HG03095 (cell line): ENCODE results near the gene ATL3.
A peak's percentile ranks its signal among the peaks of the same experiment; 100 is the strongest.
"Not testable (repeated sequence)": the region's sequence is repeated elsewhere in the genome, so short reads cannot be mapped to it uniquely, and the experiment has no call there.

Experiments
- ATAC-seq: cut with Tn5 transposase; IDR thresholded peaks from one replicate; pipeline ENCODE4 v1.9.1; 2021; ENCODE audit warnings: moderate library complexity; ENCODE audit not compliant: unreplicated experiment

Gene ATL3

DNA sequence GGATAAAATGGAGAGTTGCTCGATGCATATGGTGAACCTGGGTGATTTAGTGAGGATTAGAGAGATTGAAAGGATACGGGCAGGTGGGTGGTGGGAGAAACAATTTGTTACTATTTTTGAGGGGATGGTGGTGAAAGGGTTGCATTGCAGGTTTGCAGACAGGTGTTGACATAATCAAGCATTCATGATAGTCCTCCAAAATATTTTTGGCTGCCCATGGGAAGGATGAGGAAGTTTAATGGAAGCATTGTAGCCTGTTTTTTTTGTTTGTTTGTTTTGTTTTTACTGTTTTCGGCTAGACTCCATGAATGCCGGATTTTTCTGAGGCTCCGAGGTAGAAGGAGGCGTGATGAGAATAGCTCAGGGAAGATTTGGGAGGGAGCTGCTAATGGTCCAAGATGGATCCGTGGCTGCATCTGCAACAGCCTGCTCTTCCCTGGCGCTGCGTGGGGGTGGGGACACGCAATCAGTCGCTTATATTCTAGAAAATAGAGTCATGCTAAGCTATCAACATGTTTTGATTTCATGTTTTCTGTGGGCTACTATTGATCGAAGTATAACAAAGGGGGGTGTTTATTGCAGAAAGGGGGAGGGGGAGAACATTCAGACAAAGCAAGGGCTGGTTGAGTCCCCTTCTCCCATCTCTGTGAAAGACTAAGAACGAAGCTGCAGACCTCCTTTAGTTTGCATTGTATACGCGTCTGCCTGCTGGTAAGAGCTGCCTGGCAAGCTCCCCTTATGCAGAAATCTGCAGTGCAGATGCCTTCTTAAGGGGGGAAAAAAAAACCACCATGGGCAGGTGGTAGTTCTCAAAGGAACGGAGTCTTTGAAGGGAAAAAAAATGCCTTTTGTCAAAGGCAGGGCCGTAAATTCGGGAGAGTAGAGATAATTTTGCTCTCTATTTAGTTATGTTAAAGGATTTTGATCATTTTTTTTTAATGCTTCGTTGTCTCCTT, 11.2 kb upstream of the ATL3 start:
- ATAC-seq = no peak

GRCh38 chr11:63681321-63682065, 10.3 kb upstream of the ATL3 start, which contains the start of gene RTN3:
Gene RTN3 (plus strand): TSS chr11:63681500. CDS start chr11:63681637, 137 bp downstream.
- peak; percentile 73 for ATAC-seq

DNA sequence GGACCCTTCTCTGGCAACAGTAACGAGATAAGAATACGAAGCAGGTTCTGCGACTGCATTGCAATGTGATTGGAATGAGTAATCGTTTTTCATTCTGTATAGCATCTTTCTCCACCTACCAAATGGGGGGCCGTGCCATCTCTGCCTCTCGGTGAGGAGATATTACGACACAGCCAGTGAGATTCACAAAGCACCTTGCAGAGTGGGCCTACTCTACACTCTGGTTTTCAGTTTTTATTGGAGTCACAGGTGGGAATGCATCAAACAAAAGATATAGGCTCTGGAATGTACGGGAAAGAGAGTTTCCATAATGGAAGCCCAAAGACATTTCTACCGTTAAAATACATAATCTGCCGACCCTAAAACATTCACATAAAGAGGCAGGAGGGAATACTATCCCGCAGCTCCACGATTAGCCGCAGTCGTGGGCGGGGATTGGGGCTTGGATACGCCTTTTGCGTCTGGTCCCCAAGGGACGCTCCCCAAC, 9.7 kb upstream of the ATL3 start:
- no peak for ATAC-seq

- no peak for ATAC-seq
These were observed 2.4 kb upstream of the ATL3 start for GRCh38 chr11:63673579-63673978.

DNA sequence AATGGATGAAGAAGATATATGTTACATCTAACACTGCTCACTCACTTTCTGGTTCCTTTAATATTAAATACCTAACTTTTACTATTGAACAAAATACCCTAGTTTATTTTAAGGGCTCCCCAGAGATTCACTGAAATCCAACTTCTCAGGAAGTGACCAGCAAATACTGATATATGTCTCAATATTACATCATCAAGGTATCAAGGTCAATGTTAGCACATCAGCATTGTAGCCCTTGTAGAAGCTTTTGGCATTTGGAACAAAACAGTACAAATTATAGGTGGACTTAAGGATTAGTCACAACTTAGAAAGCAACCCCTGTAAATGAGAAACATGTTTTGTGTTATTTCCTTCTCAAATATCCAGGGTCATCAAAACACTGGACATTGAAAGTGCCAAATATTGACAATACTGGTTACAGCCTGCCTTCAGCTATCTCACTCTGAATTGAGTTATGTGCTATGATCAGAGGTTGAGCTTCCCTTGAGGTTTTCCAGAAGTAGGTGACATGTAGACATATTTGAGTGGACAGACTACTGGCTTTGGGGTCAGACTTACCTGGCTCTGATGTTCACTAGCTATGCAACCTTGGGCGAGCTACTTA, 1.9 kb upstream of the ATL3 start:
- no peak for ATAC-seq

DNA sequence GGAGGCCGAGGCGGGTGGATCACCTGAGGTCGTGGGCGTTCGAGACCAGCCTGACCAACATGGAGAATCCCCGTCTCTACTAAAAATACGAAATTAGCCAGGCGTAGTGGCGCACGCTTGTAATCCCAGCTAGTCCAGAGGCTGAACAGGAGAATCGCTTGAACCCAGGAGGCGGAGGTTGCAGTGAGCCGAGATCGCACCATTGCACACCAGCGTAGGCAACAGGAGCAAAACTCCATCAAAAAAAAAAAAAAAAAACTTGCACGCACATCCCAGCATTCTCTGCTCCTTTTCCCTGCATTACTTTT, 934 bp upstream of the ATL3 start:
- ATAC-seq = no peak

DNA sequence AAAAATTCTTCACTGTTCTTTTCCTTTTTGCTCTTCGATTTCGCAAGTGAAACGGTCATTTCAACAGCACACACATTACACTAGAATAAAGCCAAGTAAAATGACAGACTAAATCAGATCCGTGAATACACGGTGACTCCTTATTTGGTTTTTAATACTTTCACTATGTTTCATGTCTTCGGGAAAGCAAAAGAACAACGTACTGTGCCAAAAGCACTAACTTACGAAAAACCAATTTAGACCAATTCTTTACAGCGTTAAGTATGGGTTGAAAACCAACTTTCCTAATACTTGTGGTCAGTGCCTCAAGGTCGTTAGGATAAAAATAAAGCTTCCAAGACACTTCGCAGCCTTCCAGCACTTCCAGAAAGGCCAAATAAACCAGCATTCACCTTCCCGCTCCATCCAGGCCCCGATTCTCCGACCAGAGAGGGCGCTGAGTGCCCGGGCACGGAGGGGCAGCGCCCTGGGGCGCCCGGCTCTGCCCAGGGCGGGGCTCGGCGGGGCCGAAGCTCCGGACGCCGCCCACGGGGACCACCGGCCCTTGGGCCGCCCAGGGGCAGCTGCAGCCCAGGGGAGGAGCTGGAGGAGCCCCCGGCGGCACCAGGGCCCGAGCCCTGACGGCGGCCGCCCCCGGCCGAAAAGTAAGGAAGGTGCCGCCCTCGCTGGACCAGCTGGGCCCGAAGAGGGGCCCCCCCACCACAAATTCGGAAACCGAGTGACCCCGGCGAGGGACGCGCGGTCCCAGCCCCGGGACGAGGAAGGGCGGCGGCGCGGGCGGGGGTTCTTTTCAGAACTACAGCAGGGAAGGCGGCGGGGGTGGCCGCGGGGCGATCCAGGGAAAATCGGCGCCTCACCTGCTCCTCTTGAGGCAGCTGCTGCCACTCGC, 499 bp downstream of the ATL3 start:
- no peak for ATAC-seq

GRCh38 chr11:63670096-63670432, 1.1 kb downstream of the ATL3 start:
- ATAC-seq = no peak

- no peak for ATAC-seq
These were observed 3.0 kb downstream of the ATL3 start for GRCh38 chr11:63667995-63668795.

DNA sequence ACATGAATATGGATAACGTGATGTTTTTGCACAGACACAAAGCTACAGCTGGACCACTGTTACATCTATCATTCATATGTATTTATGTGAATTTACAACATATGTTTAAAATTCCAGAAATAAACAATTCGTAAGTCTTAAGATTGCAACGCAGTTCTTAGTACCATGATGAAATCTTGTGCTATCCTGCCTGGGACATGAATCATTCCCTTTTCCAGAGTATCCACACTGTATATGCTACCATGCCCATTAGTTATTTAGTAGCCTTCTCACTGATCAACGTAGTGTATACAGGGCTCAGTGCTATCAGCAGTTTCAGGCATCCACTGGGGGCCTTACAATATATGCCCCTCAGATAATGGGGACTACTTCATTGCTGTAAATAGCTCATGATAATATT, 4.3 kb downstream of the ATL3 start:
- ATAC-seq = no peak

GRCh38 chr11:63663809-63664208, 7.4 kb downstream of the ATL3 start:
- ATAC-seq = no peak

- ATAC-seq = no peak
These were observed 10.2 kb downstream of the ATL3 start for GRCh38 chr11:63660972-63661371.

GRCh38 chr11:63652671-63653070, 18.5 kb downstream of the ATL3 start:
- ATAC-seq = no peak

DNA sequence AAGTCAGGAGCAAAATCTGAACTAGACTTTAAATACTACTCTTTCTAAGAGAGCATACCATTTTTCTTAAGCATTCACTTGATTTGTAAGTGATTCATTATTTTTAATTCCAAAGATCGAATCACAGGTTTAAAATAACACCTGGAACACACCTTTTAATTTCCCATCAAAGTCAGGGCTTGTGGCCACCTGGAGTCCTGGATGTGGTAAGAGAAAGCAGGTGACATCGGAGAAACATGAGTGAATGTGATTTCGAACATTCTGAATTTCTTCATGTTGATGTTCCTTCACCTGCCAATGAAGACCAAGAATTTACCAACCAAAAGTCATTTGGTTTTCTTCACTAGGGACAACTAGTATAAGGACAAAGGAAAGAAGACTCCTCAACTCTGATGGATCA, 28.0 kb downstream of the ATL3 start:
- ATAC-seq = no peak

DNA sequence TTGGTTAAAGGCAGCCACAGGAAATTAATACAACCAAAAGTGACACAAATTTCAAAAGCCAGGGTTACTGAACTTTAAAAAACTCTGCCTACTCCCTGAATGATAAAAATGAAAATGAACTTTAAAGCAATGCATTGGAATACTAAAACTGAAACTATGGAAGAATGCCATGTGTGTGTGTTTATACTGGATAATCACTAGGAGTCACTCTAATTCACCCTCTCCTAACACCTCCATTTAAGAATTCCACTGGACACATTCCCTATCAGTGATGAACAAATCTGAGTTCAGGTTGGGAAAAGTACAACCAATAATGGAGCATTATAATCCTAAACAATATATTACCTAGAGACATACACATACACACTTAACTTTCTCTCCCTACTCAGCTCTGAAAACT, 29.4 kb downstream of the ATL3 start:
- no peak for ATAC-seq

DNA sequence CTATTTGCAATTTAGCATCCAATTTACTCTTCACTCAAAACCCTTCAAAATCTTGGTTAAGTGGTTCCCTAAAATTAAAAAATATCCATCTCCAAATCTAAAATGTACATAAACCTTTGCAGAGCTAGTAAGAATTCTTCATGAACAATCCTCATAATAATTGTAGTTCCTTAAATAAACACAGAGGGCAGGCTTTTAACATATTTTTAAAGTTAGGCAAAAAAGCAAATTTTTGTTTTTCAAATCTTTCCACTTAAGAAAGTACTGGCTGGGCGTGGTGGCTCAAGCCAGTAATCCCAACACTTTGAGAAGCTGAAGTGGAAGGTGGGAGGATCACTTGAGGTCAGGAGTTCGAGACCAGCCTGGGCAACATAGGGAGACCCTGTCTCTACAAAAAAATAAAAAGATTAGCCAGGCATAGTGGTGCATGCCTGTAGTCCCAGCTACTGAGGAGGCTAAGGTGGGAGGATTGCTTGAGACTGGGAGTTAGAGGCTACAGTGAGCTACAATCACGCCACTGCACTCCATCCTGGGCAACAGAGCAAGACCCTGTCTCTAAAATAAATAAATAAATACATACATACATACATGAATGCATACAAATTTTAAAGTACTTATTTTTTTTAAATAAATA, 31.9 kb downstream of the ATL3 start:
- ATAC-seq = no peak

- ATAC-seq = not testable (repeated sequence)
These were observed 32.7 kb downstream of the ATL3 start for GRCh38 chr11:63638436-63638835.

GRCh38 chr11:63635762-63636465, 35.3 kb downstream of the ATL3 start:
- ATAC-seq = no peak

DNA sequence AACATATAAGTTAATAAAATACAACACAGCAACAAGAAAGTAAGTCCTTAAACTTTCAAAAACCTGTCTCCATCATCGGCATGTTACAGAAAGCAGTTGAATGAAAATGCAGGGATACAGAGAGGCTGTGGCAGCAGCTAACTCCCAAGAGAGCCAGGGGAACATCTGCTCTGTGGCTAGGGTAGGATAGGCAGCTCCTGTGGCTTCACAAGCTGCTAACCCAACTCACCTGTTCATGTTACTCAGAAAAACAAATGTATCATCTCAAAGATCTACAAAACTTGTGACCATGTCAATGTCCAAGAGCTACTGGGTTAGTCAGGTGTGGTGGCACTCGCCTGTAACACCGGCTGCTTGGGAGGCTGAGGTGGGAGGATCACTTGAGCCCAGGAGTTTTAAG, 41.8 kb downstream of the ATL3 start:
- no peak for ATAC-seq
